ENCODE results near the gene RIGI. TPM values are rescaled to one million over a fixed set of nuclear protein-coding genes. Genes with fewer than 3 reads are reported as not detected.

Gene RIGI
- 10.3 and 12.7 TPM in 2 replicates for total RNA-seq

DNA sequence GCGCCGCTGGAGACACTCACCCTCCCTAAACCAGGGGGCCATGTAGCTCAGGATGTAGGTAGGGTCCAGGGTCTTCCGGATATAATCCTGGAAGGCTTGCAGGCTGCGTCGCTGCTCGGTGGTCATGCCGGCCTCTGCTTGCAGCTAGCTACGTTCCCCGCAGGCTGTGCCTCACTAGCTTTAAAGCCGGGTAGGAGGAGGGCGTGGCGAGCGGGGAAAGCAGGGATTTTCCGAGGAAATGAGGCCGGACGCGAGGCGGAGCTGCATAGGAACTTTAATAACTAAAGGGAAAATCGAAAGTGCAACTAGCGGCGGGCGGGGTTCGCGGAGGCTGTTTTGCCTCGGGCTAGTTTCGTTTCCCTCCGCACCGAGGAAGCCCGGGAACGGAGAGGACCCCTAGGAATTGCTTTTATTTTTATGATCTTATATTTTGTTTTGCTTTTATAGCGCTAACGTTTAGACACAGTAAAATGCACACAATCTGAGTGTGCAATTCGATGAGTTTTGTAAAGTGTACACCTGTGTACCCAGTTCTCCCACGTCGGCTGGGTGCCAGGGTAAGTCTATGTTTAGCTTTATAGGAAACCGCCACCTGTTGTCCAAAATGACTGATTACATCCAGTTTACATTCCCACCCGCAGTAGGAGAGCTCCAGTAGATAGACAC is at the start of gene RIGI:
Gene RIGI (minus strand): TSS at position 156 of the 666 bp plus-strand sequence. CDS start 30 bp downstream, at position 126.
- peak; percentile 89 for DNase-seq (ENCODE audit: insufficient read length, low spot score, missing footprints)
- H3K27me3 ChIP-seq (ENCODE audit: insufficient read depth, low read length): no peaks in the 10 kb centered on the region
- H4K20me1 ChIP-seq (ENCODE audit: insufficient read depth, low read length): no peaks in the 10 kb centered on the region
- no peaks in the 10 kb centered on the region for H3K9me3 ChIP-seq (ENCODE audit: low read depth, low read length)
- peak within 1 kb of the TSS; percentile 81 for H3K4me3 ChIP-seq (ENCODE audit: insufficient read depth, low read length)
- TF ChIP-seq, protein P1, sequence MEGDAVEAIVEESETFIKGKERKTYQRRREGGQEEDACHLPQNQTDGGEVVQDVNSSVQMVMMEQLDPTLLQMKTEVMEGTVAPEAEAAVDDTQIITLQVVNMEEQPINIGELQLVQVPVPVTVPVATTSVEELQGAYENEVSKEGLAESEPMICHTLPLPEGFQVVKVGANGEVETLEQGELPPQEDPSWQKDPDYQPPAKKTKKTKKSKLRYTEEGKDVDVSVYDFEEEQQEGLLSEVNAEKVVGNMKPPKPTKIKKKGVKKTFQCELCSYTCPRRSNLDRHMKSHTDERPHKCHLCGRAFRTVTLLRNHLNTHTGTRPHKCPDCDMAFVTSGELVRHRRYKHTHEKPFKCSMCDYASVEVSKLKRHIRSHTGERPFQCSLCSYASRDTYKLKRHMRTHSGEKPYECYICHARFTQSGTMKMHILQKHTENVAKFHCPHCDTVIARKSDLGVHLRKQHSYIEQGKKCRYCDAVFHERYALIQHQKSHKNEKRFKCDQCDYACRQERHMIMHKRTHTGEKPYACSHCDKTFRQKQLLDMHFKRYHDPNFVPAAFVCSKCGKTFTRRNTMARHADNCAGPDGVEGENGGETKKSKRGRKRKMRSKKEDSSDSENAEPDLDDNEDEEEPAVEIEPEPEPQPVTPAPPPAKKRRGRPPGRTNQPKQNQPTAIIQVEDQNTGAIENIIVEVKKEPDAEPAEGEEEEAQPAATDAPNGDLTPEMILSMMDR (IDR thresholded peaks at IDR 0.05; ENCODE audit: extremely low read depth, low read depth, low read length): peak; percentile 57
- peak within 1 kb of the TSS; percentile 87 for H3K4me2 ChIP-seq (ENCODE audit: insufficient read depth, low read length)
- H3K79me2 ChIP-seq (ENCODE audit: insufficient read depth, low read length): peaks cover 28% of the 10 kb centered on the region
- peak within 1 kb of the TSS; percentile 95 for H2AFZ ChIP-seq (ENCODE audit: low read length)
- H3K4me1 ChIP-seq (ENCODE audit: insufficient read depth, low read length): peaks cover 9% of the 10 kb centered on the region
- H3K36me3 ChIP-seq (ENCODE audit: insufficient read depth, low read length): no peaks in the 10 kb centered on the region
- H3K27ac ChIP-seq (ENCODE audit: low read depth, low read length): peak within 1 kb of the TSS; percentile 70

DNA sequence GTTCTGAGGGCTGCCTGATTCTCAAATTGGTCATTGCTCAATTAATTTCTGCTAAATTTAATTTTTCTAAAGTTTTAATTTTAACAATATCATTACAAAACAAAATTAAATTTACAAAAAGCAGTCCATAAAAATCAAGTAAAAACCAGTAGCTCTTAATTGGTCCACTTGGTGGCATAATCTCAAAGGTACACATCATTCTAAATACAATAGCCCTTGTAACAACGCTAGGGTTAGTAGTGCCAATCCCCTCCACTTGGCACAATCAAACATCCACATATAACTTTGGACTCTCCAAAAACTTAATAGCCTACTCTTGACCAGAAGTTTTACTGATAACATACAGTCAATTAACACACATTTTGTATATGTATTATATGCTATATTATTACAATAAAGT is 48.9 kb upstream of the RIGI start:
- Histone ChIP-seq H4K20me1 (ENCODE audit: insufficient read depth, low read length) (peaks cover 5% of the 10 kb centered on the region), H3K9me3 (ENCODE audit: low read depth, low read length) (no peaks in the 10 kb centered on the region), H3K4me1 (ENCODE audit: insufficient read depth, low read length) (peaks cover 23% of the 10 kb centered on the region), H3K79me2 (ENCODE audit: insufficient read depth, low read length) (peaks cover 34% of the 10 kb centered on the region), H3K27me3 (ENCODE audit: insufficient read depth, low read length) (no peaks in the 10 kb centered on the region), H3K36me3 (ENCODE audit: insufficient read depth, low read length) (peaks cover 3% of the 10 kb centered on the region), H3K4me2 (ENCODE audit: insufficient read depth, low read length) (no peak overlapping the region), H2AFZ (ENCODE audit: low read length) (peak overlapping the region; percentile 56), H3K27ac (ENCODE audit: low read depth, low read length) (no peak overlapping the region), H3K4me3 (ENCODE audit: insufficient read depth, low read length) (no peak overlapping the region)
- DNase-seq (ENCODE audit: insufficient read length, low spot score, missing footprints): no peak
- TF ChIP-seq, protein P1 (IDR thresholded peaks at IDR 0.05; ENCODE audit: extremely low read depth, low read depth, low read length): no peak

DNA sequence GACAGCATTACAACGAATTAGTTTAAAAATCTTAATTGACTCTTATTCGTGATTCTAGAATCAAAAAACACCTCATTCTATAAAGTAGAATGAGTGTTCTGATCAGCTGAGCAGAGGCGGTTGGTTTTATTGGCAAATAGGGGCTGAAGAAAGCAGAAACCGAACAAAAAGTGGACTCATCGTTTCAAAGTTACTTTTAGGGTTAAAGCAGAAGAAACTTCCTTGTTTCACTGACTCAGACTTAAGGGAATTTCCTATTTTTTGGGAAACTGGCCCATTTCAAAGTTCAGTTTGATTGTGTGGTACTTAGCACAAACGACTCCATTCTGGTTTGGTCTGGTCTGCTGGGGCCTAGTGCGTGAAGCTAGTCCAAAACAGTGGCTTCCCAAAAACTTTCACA is 47.8 kb upstream of the RIGI start:
- peak overlapping the region; percentile 99 for H3K4me2 ChIP-seq (ENCODE audit: insufficient read depth, low read length)
- TF ChIP-seq, protein P1 (IDR thresholded peaks at IDR 0.05; ENCODE audit: extremely low read depth, low read depth, low read length): no peak
- no peaks in the 10 kb centered on the region for H3K9me3 ChIP-seq (ENCODE audit: low read depth, low read length)
- H4K20me1 ChIP-seq (ENCODE audit: insufficient read depth, low read length): peaks cover 5% of the 10 kb centered on the region
- H3K4me1 ChIP-seq (ENCODE audit: insufficient read depth, low read length): peaks cover 18% of the 10 kb centered on the region
- peaks cover 3% of the 10 kb centered on the region for H3K36me3 ChIP-seq (ENCODE audit: insufficient read depth, low read length)
- peaks cover 42% of the 10 kb centered on the region for H3K79me2 ChIP-seq (ENCODE audit: insufficient read depth, low read length)
- H2AFZ ChIP-seq (ENCODE audit: low read length): peak overlapping the region; percentile 100
- no peaks in the 10 kb centered on the region for H3K27me3 ChIP-seq (ENCODE audit: insufficient read depth, low read length)
- no peak overlapping the region for H3K27ac ChIP-seq (ENCODE audit: low read depth, low read length)
- DNase-seq (ENCODE audit: insufficient read length, low spot score, missing footprints): no peak
- H3K4me3 ChIP-seq (ENCODE audit: insufficient read depth, low read length): no peak overlapping the region

DNA sequence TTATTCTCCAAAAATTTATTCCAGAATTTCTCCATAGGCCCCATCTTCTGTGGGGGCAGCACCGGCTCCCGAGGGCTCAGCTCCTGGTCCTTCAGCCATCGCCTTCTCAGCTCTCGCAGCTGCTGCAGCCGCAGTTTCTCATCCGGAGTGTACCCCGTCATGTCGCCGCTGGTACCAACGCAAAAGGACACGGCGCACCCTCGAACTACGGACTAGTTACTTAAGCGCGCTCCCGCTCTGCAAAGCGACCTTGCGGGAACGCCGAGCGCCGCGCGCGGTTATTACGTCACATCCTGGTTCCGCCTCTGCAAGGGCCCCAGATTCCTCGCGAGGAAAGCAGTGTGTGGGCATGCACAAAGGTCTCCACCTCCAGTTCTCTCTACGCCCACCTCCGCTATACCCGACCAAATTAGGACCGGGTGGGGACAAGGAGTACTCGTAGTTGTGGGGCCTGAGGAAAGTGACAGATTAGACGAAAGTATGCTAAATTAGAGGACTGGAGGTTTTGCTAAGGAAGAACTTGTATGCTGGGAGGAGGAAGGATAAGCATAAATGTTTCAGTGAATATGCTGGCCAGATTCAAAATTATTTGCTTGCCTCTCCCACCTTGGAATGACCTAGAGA is 47.0 kb upstream of the RIGI start, which contains the start of gene NDUFB6:
Gene NDUFB6 (minus strand): TSS at position 260 of the 624 bp plus-strand sequence. CDS start 99 bp downstream, at position 161.
- peak; percentile 92 for DNase-seq (ENCODE audit: insufficient read length, low spot score, missing footprints)
- Histone ChIP-seq H2AFZ (ENCODE audit: low read length) (peak within 1 kb of the TSS; percentile 100), H3K4me3 (ENCODE audit: insufficient read depth, low read length) (peak within 1 kb of the TSS; percentile 89), H3K79me2 (ENCODE audit: insufficient read depth, low read length) (peaks cover 46% of the 10 kb centered on the region), H3K27ac (ENCODE audit: low read depth, low read length) (peak within 1 kb of the TSS; percentile 81), H3K9me3 (ENCODE audit: low read depth, low read length) (no peaks in the 10 kb centered on the region), H3K4me1 (ENCODE audit: insufficient read depth, low read length) (peaks cover 18% of the 10 kb centered on the region), H3K36me3 (ENCODE audit: insufficient read depth, low read length) (peaks cover 3% of the 10 kb centered on the region), H3K4me2 (ENCODE audit: insufficient read depth, low read length) (peak within 1 kb of the TSS; percentile 99), H3K27me3 (ENCODE audit: insufficient read depth, low read length) (no peaks in the 10 kb centered on the region), H4K20me1 (ENCODE audit: insufficient read depth, low read length) (peaks cover 5% of the 10 kb centered on the region)
- TF ChIP-seq, protein P1 (IDR thresholded peaks at IDR 0.05; ENCODE audit: extremely low read depth, low read depth, low read length): no peak
